Neural cell (in vitro differentiated cells): ENCODE measurements around the gene HK2. TPM values are rescaled to one million over a fixed set of nuclear protein-coding genes. Genes with fewer than 3 reads are reported as not detected.

ENCODE experiments used
- H2AFZ ChIP-seq: fragments of 200-600, 300-800 bp; sonication (generic), shearing (Covaris generic); 2 replicates; pipeline ENCODE4 v1.6.0; 2014; ENCODE audit warnings: low read depth, mild to moderate bottlenecking, antibody characterized with exemption, low read length, moderate library complexity
- H3F3A ChIP-seq: fragments of 200-600 bp; shearing (Covaris generic); 2 replicates; pipeline ENCODE4 v1.6.1; 2016; ENCODE audit warnings: mild to moderate bottlenecking, moderate library complexity, mixed read lengths, antibody characterized with exemption, low read length; ENCODE audit not compliant: insufficient read depth, poor library complexity, severe bottlenecking
- H3K27ac ChIP-seq: fragments of 200-600, 300-800 bp; sonication (generic), shearing (Covaris generic); 2 replicates; pipeline ENCODE4 v1.5.1; 2014; ENCODE audit warnings: mild to moderate bottlenecking, low read length, moderate library complexity
- H3K27me3 ChIP-seq: fragments of 300-800, 200-600 bp; sonication (generic), shearing (Covaris generic); 2 replicates; pipeline ENCODE4 v1.6.0; 2014; ENCODE audit warnings: mild to moderate bottlenecking, low read depth, low read length, moderate library complexity; ENCODE audit not compliant: insufficient read depth
- H3K36me3 ChIP-seq: fragments of 300-800, 200-600 bp; sonication (generic), shearing (Covaris generic); 2 replicates; pipeline ENCODE4 v1.5.1; 2014; ENCODE audit warnings: mild to moderate bottlenecking, antibody characterized with exemption, low read length, moderate library complexity; ENCODE audit not compliant: insufficient read depth
- H3K4me2 ChIP-seq: fragments of 300-800, 200-600 bp; sonication (generic), shearing (Covaris generic); 2 replicates; pipeline ENCODE4 v1.6.0; 2014; ENCODE audit warnings: mild to moderate bottlenecking, low read length
- H3K4me3 ChIP-seq: fragments of 300-800, 200-600 bp; sonication (generic), shearing (Covaris generic); 2 replicates; pipeline ENCODE4 v1.5.1; 2014; ENCODE audit warnings: mild to moderate bottlenecking, low read length, moderate library complexity
- H3K79me2 ChIP-seq: fragments of 200-600 bp; shearing (Covaris generic); replicated peaks from 2 replicates; pipeline ENCODE4 v1.6.0; 2014; ENCODE audit warnings: mild to moderate bottlenecking, low read length, moderate library complexity; ENCODE audit not compliant: insufficient read depth
- H3K9ac ChIP-seq: fragments of 300-800, 200-600 bp; sonication (generic), shearing (Covaris generic); 2 replicates; pipeline ENCODE4 v1.6.1; 2016; ENCODE audit warnings: mild to moderate bottlenecking, low read length, mixed read lengths
- H3K9me2 ChIP-seq: fragments of 200-600 bp; shearing (Covaris generic); 2 replicates; pipeline ENCODE4 v1.6.1; 2016; ENCODE audit warnings: mild to moderate bottlenecking, low read length, mixed read lengths; ENCODE audit not compliant: insufficient read depth
- H3K9me3 ChIP-seq: fragments of 200-600, 300-800 bp; sonication (generic), shearing (Covaris generic); 2 replicates; pipeline ENCODE4 v1.6.1; 2016; ENCODE audit warnings: mild to moderate bottlenecking, mixed run types, low read length, moderate library complexity, mixed read lengths
- H4K20me1 ChIP-seq: fragments of 200-600 bp; shearing (Covaris generic); 2 replicates; pipeline ENCODE4 v1.6.1; 2016; ENCODE audit warnings: mild to moderate bottlenecking, mixed run types; ENCODE audit not compliant: insufficient read depth
- CTCF ChIP-seq: fragments of 450-650 bp; IDR thresholded peaks from 2 replicates; pipeline ENCODE4 v1.5.1; 2014; ENCODE audit warnings: antibody characterized with exemption, mild to moderate bottlenecking, moderate library complexity; ENCODE audit not compliant: poor library complexity, severe bottlenecking
- EP300 ChIP-seq: fragments of 450-650 bp; conservative IDR thresholded peaks from 2 replicates; pipeline ENCODE4 v1.6.1; 2014; ENCODE audit warnings: antibody characterized with exemption, mild to moderate bottlenecking, moderate library complexity; ENCODE audit not compliant: poor library complexity, severe bottlenecking
- EZH2 ChIP-seq: fragments of 200-600, 300-800 bp; shearing (Covaris generic), sonication (generic); IDR thresholded peaks from 2 replicates; pipeline ENCODE4 v1.6.1; 2014; ENCODE audit warnings: antibody characterized with exemption, low read length, borderline replicate concordance, mild to moderate bottlenecking; ENCODE audit not compliant: insufficient read depth, poor library complexity, severe bottlenecking
- MXI1 ChIP-seq: fragments of 450-650 bp; conservative IDR thresholded peaks from 2 replicates; pipeline ENCODE4 v1.6.1; 2014; ENCODE audit warnings: antibody characterized with exemption, mild to moderate bottlenecking; ENCODE audit not compliant: poor library complexity, severe bottlenecking
- POLR2AphosphoS5 ChIP-seq: IDR thresholded peaks from 2 replicates; pipeline ENCODE4 v1.6.1; 2012
- RAD21 ChIP-seq: fragments of 450-650 bp; conservative IDR thresholded peaks from 2 replicates; pipeline ENCODE4 v1.6.1; 2014; ENCODE audit warnings: antibody characterized with exemption, mild to moderate bottlenecking, moderate library complexity
- REST ChIP-seq: IDR thresholded peaks from 2 replicates; pipeline ENCODE4 v1.6.1; 2012; ENCODE audit warnings: borderline replicate concordance
- SMC3 ChIP-seq: fragments of 450-650 bp; conservative IDR thresholded peaks from 2 replicates; pipeline ENCODE4 v1.6.1; 2014; ENCODE audit warnings: antibody characterized with exemption, mild to moderate bottlenecking, moderate library complexity; ENCODE audit not compliant: poor library complexity
- TAF1 ChIP-seq: IDR thresholded peaks from 2 replicates; pipeline ENCODE4 v1.6.1; 2012; ENCODE audit warnings: low read depth
- polyA plus RNA-seq: library from polyadenylated mRNA; depleted of rRNA; stranded (reverse); fragments of >200 nt; gene quantifications from 2 replicates; pipeline ENCODE4 v1.2.3, GENCODE V29; 2014

Gene HK2
- polyA plus RNA-seq, 1 donor from 2014 or later, result 0.47 TPM

- H2AFZ ChIP-seq, result no peak overlapping the region
- no peak overlapping the region for H3K4me3 ChIP-seq
- H3K9ac ChIP-seq, result no peak overlapping the region
- H3K36me3 ChIP-seq, result no peaks in the 10 kb centered on the region
- no peak overlapping the region for H3K4me2 ChIP-seq
- no peaks in the 10 kb centered on the region for H3F3A ChIP-seq
- no peaks in the 10 kb centered on the region for H3K27me3 ChIP-seq
- H3K27ac ChIP-seq, result no peak overlapping the region
- H4K20me1 ChIP-seq, result no peaks in the 10 kb centered on the region
- no peak for TF ChIP-seq TAF1
- TF ChIP-seq EZH2, result no peak
- TF ChIP-seq CTCF, result no peak
- TF ChIP-seq REST, result no peak
- no peak for TF ChIP-seq POLR2AphosphoS5
- TF ChIP-seq EP300, result no peak
- TF ChIP-seq SMC3, result no peak
- no peak for TF ChIP-seq MXI1
- TF ChIP-seq RAD21, result no peak
- H3K79me2 ChIP-seq, result no peaks in the 10 kb centered on the region
- no peaks in the 10 kb centered on the region for H3K9me3 ChIP-seq
- no peaks in the 10 kb centered on the region for H3K9me2 ChIP-seq
These were observed 49.1 kb downstream of the HK2 start for GRCh38 chr2:74883011-74883410.

DNA sequence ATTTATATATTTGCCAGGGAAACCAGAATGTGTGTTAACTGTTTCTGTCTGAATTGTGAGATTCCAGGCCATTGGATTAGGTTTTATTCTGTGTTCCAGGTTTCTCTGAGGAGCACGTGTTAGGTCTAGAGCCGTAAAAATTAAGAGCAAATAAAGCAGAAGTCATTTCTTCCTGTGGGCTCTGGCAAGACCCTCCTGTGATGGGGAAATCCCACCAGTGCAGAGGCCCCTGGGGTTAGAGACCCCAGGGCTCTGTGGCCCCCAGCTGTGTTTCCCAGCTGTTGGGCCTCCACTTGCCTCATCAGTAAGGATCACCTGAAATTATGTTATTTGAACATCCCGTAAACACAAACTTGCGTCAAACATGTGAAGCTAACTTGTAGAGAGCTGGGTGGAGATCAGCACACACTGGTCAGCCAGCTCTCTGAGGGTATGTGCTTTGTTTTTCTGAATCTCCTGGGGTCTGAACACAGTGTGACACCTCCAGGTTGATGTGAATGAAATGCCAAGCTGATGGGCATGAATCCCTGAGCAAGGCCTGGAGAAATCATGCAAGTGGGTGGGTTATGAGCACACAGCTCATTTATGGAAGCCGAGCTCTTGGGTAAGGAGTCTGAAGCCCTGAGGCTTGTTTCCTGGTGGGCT lies 50.3 kb downstream of the HK2 start:
- Histone ChIP-seq H3K9me3 (no peaks in the 10 kb centered on the region), H3K4me3 (no peak overlapping the region), H2AFZ (no peak overlapping the region), H4K20me1 (no peaks in the 10 kb centered on the region), H3K9me2 (no peaks in the 10 kb centered on the region), H3K4me2 (no peak overlapping the region), H3K36me3 (no peaks in the 10 kb centered on the region), H3K27ac (no peak overlapping the region), H3K27me3 (no peaks in the 10 kb centered on the region), H3K79me2 (no peaks in the 10 kb centered on the region), H3K9ac (no peak overlapping the region), H3F3A (no peaks in the 10 kb centered on the region)
- no peak for TF ChIP-seq TAF1
- TF ChIP-seq EZH2, result no peak
- TF ChIP-seq EP300, result no peak
- no peak for TF ChIP-seq POLR2AphosphoS5
- no peak for TF ChIP-seq REST
